HG03457 (cell line): ENCODE data around the gene HSPA1B.

Experiments used
- ATAC-seq: cut with Tn5 transposase; IDR thresholded peaks from one replicate; pipeline ENCODE4 v1.9.1; 2021; ENCODE audit warnings: moderate number of reproducible peaks; ENCODE audit not compliant: unreplicated experiment

Gene HSPA1B

DNA sequence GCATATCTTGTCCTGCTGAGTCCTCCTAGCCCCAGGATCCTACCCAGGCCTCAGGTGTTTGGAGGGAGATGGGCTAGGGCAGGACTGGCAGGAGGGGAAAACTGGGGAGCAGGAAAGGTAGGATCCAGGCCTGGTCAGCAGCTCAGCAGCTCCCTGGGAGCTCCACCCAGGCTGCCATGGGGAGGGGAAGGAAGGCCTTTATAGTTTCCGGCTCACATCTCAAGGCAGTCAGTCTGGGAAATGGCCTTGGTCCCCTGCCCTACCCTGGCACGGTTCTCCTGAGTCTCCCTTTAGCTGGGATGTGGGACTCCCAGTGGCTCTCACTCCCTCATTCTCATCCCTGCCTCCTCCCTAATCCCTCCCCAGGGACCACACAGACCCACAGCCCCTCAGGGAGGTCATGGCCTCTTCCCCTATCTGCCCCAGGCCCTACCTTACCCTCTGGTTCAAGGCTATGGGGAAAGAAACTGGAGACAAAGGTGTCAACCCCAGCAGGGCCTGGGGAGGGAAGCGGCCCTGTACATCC is 49.6 kb downstream of the HSPA1B start:
- ATAC-seq = no peak

DNA sequence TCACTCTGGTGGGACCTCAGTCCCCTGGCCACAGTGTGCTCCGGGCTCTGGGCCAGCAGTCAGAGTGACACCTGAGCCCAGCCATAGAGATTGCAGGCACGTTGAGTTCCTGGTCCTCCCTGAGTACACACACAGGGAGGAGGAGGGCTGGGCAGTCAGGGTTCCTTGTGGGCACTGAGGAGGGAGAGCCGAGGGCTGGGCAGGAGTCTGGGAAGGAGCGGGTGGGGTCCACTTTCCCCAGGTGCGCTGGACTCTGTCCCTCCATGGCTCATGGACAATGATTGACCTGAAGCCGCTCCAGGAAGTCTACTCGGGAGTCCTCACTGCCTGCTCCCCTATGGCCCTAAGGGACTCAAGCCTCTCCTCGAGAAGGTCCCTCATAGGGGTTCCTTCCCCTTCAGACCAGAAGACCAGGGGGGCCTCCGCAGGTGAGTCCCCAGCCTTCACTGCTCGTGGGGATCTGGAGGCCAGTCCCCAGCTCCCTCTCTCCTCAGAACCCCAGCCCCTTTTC is 50.2 kb downstream of the HSPA1B start:
- no peak for ATAC-seq

DNA sequence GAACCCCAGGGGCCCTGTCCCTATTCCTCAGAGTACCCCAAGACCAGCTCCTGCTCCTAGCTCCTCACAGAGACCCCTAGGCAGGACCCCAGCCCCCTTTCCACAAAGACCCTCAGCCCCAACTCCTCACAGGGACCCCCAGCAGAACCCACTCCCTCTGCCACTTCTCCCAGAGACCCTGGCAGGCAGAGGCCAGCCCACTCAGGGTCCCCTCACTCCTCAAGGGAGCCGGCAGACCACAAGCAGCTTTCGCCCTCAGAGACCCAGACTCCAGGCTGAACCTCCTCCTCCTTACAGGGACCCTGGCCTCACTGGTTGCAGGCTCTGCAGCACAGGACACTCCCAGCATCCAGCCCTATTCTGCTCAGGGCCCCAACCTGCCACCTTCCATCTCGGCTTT is 50.7 kb downstream of the HSPA1B start:
- ATAC-seq = no peak

DNA sequence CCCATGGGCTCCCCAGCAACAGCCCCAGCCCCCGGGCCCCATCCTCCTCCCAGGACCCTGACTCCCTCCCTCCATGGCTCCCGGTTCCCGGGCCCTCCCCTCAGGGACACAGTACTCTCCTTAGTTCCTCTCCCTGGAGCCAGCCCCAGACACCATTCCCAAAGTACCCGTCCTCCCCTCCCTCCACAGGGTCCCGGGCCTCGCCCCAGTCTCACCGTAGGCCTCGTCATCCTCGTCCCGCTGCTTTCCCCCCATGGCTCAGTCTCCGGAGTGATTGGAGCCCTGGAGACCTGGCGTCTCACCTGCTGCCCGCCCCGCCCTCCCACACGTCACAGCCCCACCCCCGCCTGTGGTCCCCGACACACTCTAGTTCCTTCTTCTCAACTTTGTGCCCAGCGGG is 51.2 kb downstream of the HSPA1B start, which contains the start of gene SLC44A4:
TSS of gene SLC44A4 (minus strand) at position 272 of the 400 bp plus-strand sequence. CDS start at position 255, 17 bp downstream.
- no peak for ATAC-seq

DNA sequence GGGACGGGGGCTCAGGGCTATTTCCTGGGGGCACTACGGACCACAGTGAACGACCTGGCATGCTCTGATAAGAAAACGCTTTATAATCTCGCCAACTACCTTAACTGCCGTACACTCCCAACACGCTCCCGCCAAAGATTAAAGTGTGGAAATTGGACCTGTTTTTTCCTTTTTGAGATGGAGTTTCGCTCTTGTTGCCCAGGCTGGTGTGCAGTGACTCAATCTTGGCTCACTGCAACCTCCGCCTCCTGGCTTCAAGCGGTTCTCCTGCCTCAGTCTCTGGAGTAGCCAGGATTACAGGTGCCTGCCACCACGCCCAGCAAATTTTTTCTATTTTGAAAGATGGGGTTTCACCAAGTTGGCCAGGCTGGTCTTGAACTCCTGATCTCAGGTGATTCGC is 51.6 kb downstream of the HSPA1B start:
- ATAC-seq = no peak
